ENCODE results near the gene MANSC1.
A peak's percentile ranks its signal among the peaks of the same experiment; 100 is the strongest.
"Not testable (repeated sequence)": the region's sequence is repeated elsewhere in the genome, so short reads cannot be mapped to it uniquely, and the experiment has no call there.

The MANSC1 gene

GRCh38 chr12:12356467-12356895 is 6.4 kb upstream of the MANSC1 start:
- Histone ChIP-seq H3K4me3 (replicated peaks; ENCODE audit: insufficient read depth, low read length) (peak overlapping the region; percentile 31), H3K27ac (replicated peaks) (peak overlapping the region; percentile 98), H3K27me3 (ENCODE audit: insufficient read depth, poor library complexity, severe bottlenecking) (no peaks in the 10 kb centered on the region)
- no peak for TF ChIP-seq POLR2AphosphoS5 (IDR thresholded peaks at IDR 0.05; ENCODE audit: low read depth)
- TF ChIP-seq GABPA (IDR thresholded peaks at IDR 0.05; ENCODE audit: low read depth), result no peak
- TF ChIP-seq REST (IDR thresholded peaks at IDR 0.05; ENCODE audit: insufficient replicate concordance, low read depth), result no peak
- no peak for TF ChIP-seq CTCF (IDR thresholded peaks at IDR 0.05; ENCODE audit: insufficient read depth, low read length)
- no peak for TF ChIP-seq SPI1 (IDR thresholded peaks at IDR 0.05; ENCODE audit: borderline replicate concordance, low read depth)
- no peak for DNase-seq (ENCODE audit: low read depth in 1 of 2, low spot score in 1 of 2)

GRCh38 chr12:12353807-12354206 is 3.8 kb upstream of the MANSC1 start:
- TF ChIP-seq POLR2AphosphoS5 (IDR thresholded peaks at IDR 0.05; ENCODE audit: low read depth) (no peak), REST (IDR thresholded peaks at IDR 0.05; ENCODE audit: insufficient replicate concordance, low read depth) (no peak), SPI1 (IDR thresholded peaks at IDR 0.05; ENCODE audit: borderline replicate concordance, low read depth) (no peak), GABPA (IDR thresholded peaks at IDR 0.05; ENCODE audit: low read depth) (no peak), CTCF (IDR thresholded peaks at IDR 0.05; ENCODE audit: insufficient read depth, low read length) (no peak)
- H3K27me3 ChIP-seq (ENCODE audit: insufficient read depth, poor library complexity, severe bottlenecking), result no peaks in the 10 kb centered on the region
- DNase-seq (ENCODE audit: low read depth in 1 of 2, low spot score in 1 of 2), result no peak
- no peak overlapping the region for H3K4me3 ChIP-seq (replicated peaks; ENCODE audit: insufficient read depth, low read length)
- no peak overlapping the region for H3K27ac ChIP-seq (replicated peaks)

- DNase-seq (ENCODE audit: low read depth in 1 of 2, low spot score in 1 of 2), result no peak
- Histone ChIP-seq H3K27ac (replicated peaks) (no peak overlapping the region), H3K4me3 (replicated peaks; ENCODE audit: insufficient read depth, low read length) (no peak overlapping the region), H3K27me3 (ENCODE audit: insufficient read depth, poor library complexity, severe bottlenecking) (no peaks in the 10 kb centered on the region)
- TF ChIP-seq SPI1 (IDR thresholded peaks at IDR 0.05; ENCODE audit: borderline replicate concordance, low read depth), result no peak
- no peak for TF ChIP-seq GABPA (IDR thresholded peaks at IDR 0.05; ENCODE audit: low read depth)
- TF ChIP-seq POLR2AphosphoS5 (IDR thresholded peaks at IDR 0.05; ENCODE audit: low read depth), result no peak
- no peak for TF ChIP-seq CTCF (IDR thresholded peaks at IDR 0.05; ENCODE audit: insufficient read depth, low read length)
- TF ChIP-seq REST (IDR thresholded peaks at IDR 0.05; ENCODE audit: insufficient replicate concordance, low read depth), result no peak
Measured at GRCh38 chr12:12353276-12353675, 3.2 kb upstream of the MANSC1 start.

GRCh38 chr12:12351468-12352185 is 1.6 kb upstream of the MANSC1 start:
- not testable (repeated sequence) for DNase-seq (ENCODE audit: low read depth in 1 of 2, low spot score in 1 of 2); H3K27me3 ChIP-seq (ENCODE audit: insufficient read depth, poor library complexity, severe bottlenecking); H3K27ac ChIP-seq (replicated peaks); H3K4me3 ChIP-seq (replicated peaks; ENCODE audit: insufficient read depth, low read length)
